GM23248 (cell line): ENCODE measurements around the gene SH3RF3.

ENCODE experiments used
- EZH2 ChIP-seq: fragments of 200-600 bp; sonication (generic); IDR thresholded peaks from 2 replicates; pipeline ENCODE4 v1.6.1; 2018; ENCODE audit warnings: antibody characterized with exemption, mild to moderate bottlenecking; ENCODE audit not compliant: insufficient read depth, poor library complexity, severe bottlenecking
- EZH2phosphoT487 ChIP-seq: fragments of 200-600 bp; sonication (generic); IDR thresholded peaks from 2 replicates; pipeline ENCODE4 v1.6.1; 2018; ENCODE audit warnings: antibody characterized with exemption, moderate library complexity, mild to moderate bottlenecking, low read depth; ENCODE audit not compliant: insufficient read depth

DNA sequence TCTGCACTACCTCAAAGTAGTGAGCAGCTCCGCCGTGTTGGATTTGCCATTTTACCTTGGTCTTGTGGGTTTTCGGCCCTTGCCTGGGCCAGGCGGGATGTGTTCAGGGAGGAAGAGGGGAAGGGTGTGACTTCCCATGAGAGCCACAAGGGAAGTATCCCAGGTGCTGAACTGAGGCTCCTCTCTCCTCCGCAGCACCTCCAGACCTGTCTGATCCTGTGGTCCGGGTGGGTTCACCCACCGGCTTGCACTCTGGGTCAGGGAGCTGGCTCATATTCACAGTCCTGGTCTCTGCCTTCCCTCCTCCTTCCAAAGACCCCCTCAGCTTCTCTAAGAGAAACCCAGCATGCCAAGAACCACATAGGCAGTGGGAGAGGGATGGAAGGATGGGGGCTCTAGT, 249.0 kb downstream of the SH3RF3 start:
- TF ChIP-seq EZH2 (no peak), EZH2phosphoT487 (no peak)
